Kidney epithelial cell (primary cell): Measurements from ENCODE around the gene LATS2. TPM values are rescaled to one million over a fixed set of nuclear protein-coding genes. Genes with fewer than 3 reads are reported as not detected.

Source experiments
- DNase-seq: peaks from one replicate; pipeline ENCODE4 v3.0.0-alpha.2; 2010; ENCODE audit warnings: low read depth
- H3K27me3 ChIP-seq: 2 replicates; pipeline ENCODE4 v1.6.0; 2011; ENCODE audit warnings: low read length; ENCODE audit not compliant: control insufficient read depth, insufficient read depth
- H3K36me3 ChIP-seq: 2 replicates; pipeline ENCODE4 v1.5.1; 2011; ENCODE audit warnings: low read length; ENCODE audit not compliant: control insufficient read depth, insufficient read depth
- H3K4me3 ChIP-seq: 2 replicates; pipeline ENCODE4 v1.5.1; 2011; ENCODE audit warnings: low read depth, mild to moderate bottlenecking, control low read depth, low read length
- total RNA-seq: library from RNA; depleted of rRNA; stranded (reverse); fragments of >200 nt; gene quantifications from 2 replicates; pipeline ENCODE4 v1.2.3, GENCODE V29; 2015
- TF ChIP-seq, protein P1 (sequence below): IDR thresholded peaks from 2 replicates; pipeline ENCODE4 v1.5.1; 2011; ENCODE audit warnings: mild to moderate bottlenecking, moderate library complexity, low read length, control low read depth, inconsistent platforms; ENCODE audit not compliant: insufficient read depth, poor library complexity, severe bottlenecking

LATS2 gene
- total RNA-seq, 1 donor from 2014 or later, result 20.2 TPM

DNA sequence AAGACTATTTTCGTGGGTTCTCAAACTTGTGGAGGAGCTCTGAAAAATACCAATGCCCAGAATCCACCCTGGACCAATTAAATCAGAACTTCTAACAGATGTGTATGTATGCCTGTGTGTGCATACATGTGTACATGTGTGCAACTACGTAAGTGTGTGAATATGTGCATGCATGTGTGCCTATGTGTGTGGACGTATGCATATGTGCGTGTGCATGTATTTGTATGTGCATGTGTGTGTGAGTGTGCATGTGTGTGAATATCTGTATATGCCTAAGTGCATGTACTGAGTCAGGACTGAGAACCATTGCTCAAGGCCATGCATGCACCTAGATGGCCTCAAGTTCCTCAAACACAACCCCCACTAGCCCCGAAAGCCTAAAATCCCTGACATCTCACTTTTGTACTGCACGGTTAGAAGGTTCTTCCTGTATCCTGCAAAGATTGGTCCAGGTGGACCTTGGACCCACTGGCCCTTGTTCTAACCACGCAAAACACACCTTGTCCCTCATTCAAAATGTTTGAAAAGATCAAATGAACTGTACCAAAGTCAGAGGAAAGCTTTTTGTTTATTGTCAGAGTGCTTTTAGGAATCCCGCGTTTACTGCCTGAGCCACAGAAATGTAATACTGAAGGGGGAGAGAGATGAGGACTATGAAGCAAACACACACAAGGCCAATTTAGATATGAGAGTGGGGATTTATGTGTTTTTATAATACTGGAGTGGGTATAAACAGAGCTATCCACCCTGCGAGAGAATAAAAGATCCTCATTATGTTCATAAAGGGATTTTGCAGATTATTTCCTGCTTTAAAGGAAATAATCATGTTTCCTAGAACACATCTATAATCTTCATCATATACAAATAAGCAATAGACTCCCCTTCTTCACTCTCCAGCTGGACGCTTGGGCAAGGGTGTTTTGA, 39.1 kb downstream of the LATS2 start:
- TF ChIP-seq, protein P1, sequence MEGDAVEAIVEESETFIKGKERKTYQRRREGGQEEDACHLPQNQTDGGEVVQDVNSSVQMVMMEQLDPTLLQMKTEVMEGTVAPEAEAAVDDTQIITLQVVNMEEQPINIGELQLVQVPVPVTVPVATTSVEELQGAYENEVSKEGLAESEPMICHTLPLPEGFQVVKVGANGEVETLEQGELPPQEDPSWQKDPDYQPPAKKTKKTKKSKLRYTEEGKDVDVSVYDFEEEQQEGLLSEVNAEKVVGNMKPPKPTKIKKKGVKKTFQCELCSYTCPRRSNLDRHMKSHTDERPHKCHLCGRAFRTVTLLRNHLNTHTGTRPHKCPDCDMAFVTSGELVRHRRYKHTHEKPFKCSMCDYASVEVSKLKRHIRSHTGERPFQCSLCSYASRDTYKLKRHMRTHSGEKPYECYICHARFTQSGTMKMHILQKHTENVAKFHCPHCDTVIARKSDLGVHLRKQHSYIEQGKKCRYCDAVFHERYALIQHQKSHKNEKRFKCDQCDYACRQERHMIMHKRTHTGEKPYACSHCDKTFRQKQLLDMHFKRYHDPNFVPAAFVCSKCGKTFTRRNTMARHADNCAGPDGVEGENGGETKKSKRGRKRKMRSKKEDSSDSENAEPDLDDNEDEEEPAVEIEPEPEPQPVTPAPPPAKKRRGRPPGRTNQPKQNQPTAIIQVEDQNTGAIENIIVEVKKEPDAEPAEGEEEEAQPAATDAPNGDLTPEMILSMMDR, result no peak
- Histone ChIP-seq H3K27me3 (no peaks in the 10 kb centered on the region), H3K36me3 (no peaks in the 10 kb centered on the region), H3K4me3 (no peak overlapping the region)
- DNase-seq, result no peak

DNA sequence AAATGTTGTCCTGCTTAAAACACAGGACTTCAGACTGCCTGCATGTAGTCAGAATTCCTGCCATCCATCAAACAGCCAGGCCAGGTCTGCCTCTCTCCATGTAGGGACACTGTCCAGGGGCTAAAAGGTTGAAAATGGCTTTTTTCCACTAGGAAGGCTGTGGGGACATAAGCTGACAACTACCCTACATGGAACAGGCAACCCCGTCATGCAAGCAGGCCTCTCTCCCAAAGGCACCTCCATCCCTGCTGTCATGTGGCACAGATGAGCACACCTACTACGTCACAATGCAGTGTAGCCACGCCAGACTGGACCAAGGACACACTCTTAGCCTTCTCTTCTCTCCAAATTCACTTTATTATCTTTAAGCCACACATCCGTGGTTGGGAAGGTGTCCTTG, 40.8 kb downstream of the LATS2 start:
- Histone ChIP-seq H3K27me3 (no peaks in the 10 kb centered on the region), H3K4me3 (no peak overlapping the region), H3K36me3 (no peaks in the 10 kb centered on the region)
- DNase-seq, result no peak
- TF ChIP-seq, protein P1, result no peak

DNA sequence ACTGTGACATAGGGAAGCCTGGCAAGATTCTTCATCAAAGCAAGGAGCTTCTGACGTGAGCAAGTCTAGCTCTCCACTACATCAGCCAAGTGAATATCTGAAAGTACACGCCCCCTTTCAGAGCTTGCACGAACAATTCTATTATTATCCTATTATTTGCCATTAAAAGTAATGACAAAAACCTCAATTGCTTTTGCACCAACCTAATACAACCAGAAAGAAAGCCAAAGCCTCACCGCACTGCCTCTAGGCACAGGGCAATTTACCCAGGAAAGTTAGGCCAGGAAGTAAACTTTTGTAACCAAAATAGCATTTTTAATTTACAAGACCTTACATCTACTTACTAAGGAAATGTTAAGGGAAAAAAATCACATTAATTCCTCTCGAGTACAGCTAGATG, 41.2 kb downstream of the LATS2 start:
- no peak for DNase-seq
- no peaks in the 10 kb centered on the region for H3K36me3 ChIP-seq
- TF ChIP-seq, protein P1, result no peak

DNA sequence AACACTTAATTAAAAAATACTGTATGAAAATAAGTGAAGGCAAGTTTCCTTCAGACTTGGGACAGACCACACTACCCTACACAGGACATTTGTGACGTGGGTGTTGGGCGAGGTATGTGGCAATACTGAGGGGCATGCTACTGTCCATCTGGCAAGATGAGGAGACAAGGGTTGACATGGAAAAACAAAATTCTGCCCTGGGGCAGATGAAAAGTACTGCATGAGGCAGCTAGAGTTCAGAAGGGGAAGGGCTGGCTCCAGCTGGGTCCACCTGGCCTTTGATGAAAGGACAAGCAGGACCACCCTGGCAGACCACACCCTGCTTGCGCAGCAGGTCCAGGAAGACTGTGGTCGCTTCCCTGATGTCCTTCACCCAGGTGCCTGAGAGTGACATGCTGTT, 43.2 kb downstream of the LATS2 start:
- Histone ChIP-seq H3K36me3 (no peaks in the 10 kb centered on the region), H3K27me3 (no peaks in the 10 kb centered on the region), H3K4me3 (no peak overlapping the region)
- no peak for DNase-seq
- TF ChIP-seq, protein P1, result no peak

More for the DNA sequence above, 41.2 kb downstream of the LATS2 start:
- no peak overlapping the region for H3K4me3 ChIP-seq
- H3K27me3 ChIP-seq, result no peaks in the 10 kb centered on the region

DNA sequence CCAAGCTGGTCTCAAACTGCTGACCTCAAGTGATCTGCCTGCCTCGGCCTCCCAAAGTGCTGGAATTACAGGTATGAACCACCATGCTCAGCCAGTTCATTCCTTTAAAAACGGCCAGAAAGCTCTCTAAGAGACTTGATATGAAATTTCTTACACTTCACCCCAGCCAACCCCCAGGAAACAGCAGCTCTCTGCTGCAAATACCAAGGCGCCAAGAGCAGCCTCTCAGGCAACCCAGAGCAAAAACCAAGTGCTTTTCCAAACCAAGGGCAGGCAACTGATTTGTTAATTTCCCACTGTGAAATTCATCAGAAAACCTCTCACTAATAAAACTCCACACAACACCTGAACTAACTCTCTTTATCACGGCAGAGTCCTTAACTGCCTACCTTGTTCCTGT, 44.9 kb downstream of the LATS2 start:
- Histone ChIP-seq H3K4me3 (no peak overlapping the region), H3K27me3 (no peaks in the 10 kb centered on the region), H3K36me3 (no peaks in the 10 kb centered on the region)
- DNase-seq, result no peak
- TF ChIP-seq, protein P1, result no peak
